ENCODE data around the gene DIPK1B. TPM values are rescaled to one million over a fixed set of nuclear protein-coding genes. Genes with fewer than 3 reads are reported as not detected.

Gene DIPK1B
- total RNA-seq, 2 donors from 2014 or later, result 2.0 to 25.7 TPM

- TF ChIP-seq POLR2A (IDR thresholded peaks at IDR 0.05), result no peak
- TF ChIP-seq, protein P1, sequence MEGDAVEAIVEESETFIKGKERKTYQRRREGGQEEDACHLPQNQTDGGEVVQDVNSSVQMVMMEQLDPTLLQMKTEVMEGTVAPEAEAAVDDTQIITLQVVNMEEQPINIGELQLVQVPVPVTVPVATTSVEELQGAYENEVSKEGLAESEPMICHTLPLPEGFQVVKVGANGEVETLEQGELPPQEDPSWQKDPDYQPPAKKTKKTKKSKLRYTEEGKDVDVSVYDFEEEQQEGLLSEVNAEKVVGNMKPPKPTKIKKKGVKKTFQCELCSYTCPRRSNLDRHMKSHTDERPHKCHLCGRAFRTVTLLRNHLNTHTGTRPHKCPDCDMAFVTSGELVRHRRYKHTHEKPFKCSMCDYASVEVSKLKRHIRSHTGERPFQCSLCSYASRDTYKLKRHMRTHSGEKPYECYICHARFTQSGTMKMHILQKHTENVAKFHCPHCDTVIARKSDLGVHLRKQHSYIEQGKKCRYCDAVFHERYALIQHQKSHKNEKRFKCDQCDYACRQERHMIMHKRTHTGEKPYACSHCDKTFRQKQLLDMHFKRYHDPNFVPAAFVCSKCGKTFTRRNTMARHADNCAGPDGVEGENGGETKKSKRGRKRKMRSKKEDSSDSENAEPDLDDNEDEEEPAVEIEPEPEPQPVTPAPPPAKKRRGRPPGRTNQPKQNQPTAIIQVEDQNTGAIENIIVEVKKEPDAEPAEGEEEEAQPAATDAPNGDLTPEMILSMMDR (IDR thresholded peaks at IDR 0.05), result no peak
- H3K4me3 ChIP-seq, result no peak overlapping the region
- H3K4me1 ChIP-seq, result peaks cover 14% of the 10 kb centered on the region
- H3K27ac ChIP-seq, result no peak overlapping the region
- 75 to 78% methylated on average over 14 to 16 of the region's 16 CpGs for WGBS, 2 donors
- ATAC-seq, result no peak
- no peaks in the 10 kb centered on the region for H3K27me3 ChIP-seq
- H3K36me3 ChIP-seq (replicated peaks in 1 of 2; ENCODE audit: insufficient read depth in 1 of 2, low read depth in 2 of 2), result no peaks in the 10 kb centered on the region
- H3K9me3 ChIP-seq, result no peaks in the 10 kb centered on the region
- intact Hi-C loops (cut with DNase I), result no loop called here
- no peak for DNase-seq
These were observed 20.2 kb downstream of the DIPK1B start for GRCh38 chr9:136732444-136733178.

DNA sequence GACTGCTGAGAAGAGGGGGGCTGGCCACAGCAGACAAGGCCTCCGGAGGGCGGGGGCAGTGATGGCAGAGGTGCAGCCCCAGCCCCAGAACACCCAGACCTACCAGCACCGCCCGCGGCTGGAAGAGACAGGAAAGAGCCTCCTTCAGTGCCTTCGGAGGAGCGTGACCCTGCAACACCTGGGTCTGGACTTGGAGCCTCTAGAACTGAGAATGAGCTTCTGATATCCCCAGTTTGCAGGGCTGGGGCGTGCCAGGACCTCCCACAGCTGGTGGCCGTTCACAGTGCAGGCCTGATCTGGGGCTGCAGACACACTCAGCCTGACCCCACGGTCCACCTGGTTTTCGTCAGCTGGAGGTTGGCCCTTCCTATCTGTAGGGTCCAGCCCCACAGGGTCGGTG lies 21.2 kb downstream of the DIPK1B start:
- no peak for DNase-seq
- H3K4me1 ChIP-seq, result peaks cover 7% of the 10 kb centered on the region
- H3K27me3 ChIP-seq, result no peaks in the 10 kb centered on the region
- H3K36me3 ChIP-seq (replicated peaks in 1 of 2; ENCODE audit: insufficient read depth in 1 of 2, low read depth in 2 of 2), result no peaks in the 10 kb centered on the region
- ATAC-seq, result no peak
- H3K9me3 ChIP-seq, result no peaks in the 10 kb centered on the region
- WGBS, 2 donors, result 91 to 93% methylated on average over 10 to 12 of the region's 12 CpGs
- H3K4me3 ChIP-seq, result no peak overlapping the region
- TF ChIP-seq, protein P1 (IDR thresholded peaks at IDR 0.05), result no peak
- no peak for TF ChIP-seq POLR2A (IDR thresholded peaks at IDR 0.05)
- intact Hi-C loops (cut with DNase I), result no loop called here
- H3K27ac ChIP-seq, result no peak overlapping the region

DNA sequence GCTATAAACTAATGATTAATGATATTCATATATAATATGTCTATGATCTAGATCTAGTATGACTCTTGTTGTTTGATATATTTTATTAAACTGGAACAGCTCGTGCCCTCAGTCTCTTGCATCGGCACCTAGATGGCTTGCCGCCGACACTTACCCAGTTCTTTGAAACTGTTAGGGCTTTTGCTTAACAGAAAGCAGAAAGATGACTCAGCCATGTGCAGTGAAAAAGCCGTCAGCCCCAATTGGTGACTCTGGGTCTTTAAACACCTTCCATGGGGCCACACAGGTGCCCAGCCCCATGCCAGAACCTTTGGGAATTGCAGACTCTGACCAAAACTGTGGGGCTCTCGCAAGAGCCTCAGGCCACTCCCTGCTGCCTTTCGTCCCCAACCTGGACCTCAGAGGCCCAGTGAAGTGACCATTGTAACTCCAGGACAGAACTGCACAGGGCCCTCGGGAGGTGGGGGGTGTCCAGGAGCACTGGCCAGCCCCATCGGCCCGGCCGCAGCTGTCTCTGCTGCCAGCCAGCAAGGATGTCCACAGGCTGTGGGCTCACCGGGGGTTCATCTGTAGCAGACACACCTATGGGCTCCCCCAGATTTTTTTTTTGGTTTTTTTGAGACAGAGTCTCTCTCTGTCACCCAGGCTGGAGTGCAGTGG lies 22.6 kb downstream of the DIPK1B start:
- TF ChIP-seq, protein P1 (IDR thresholded peaks at IDR 0.05), result no peak
- TF ChIP-seq POLR2A (IDR thresholded peaks at IDR 0.05), result no peak
- Histone ChIP-seq H3K4me1 (no peaks in the 10 kb centered on the region), H3K4me3 (no peak overlapping the region), H3K27ac (no peak overlapping the region), H3K36me3 (replicated peaks in 1 of 2; ENCODE audit: insufficient read depth in 1 of 2, low read depth in 2 of 2) (no peaks in the 10 kb centered on the region), H3K9me3 (no peaks in the 10 kb centered on the region), H3K27me3 (no peaks in the 10 kb centered on the region)
- 80 to 81% methylated on average over 8 to 12 of the region's 12 CpGs for WGBS, 2 donors
- intact Hi-C loops (cut with DNase I), result no loop called here
- ATAC-seq, result no peak
- DNase-seq, result no peak

DNA sequence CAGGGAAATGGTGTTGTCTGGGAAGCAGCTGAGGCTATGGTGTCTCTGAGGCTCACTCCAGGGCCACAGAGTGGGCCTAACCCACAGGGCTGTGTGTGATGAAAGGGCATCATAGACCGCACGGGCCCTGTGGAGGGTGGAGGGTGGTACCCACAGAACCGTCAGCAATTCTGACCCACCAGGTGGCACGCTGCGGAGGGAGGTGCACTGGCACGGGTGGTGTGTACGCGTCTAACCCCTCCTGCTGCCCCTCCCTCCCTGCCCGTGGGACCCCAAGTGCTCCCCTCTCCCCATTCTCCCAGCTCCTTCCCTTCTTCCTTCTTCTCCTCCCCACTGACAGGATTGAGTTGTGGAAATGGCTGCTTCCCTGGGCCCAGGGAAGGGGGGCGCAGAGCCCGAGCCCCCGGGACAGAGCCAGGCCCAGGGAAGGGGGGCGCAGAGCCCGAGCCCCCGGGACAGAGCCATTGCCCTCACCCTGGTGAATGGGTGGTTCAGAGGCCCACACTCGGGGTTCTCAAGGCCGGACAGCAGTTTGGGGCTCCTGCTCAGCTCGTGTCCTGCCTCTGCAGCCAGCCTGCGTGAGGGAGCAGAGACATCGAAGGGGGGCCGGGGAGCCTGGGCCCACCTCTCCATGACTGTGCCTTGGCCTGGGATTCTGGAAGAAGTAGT lies 23.6 kb downstream of the DIPK1B start:
- H3K27me3 ChIP-seq, result peaks cover 0 to 2% of the 10 kb centered on the region in 2 donors
- DNase-seq, result no peak
- H3K4me3 ChIP-seq, result no peak overlapping the region
- no peak for ATAC-seq
- H3K9me3 ChIP-seq, result no peaks in the 10 kb centered on the region
- H3K4me1 ChIP-seq, result peaks cover 6% of the 10 kb centered on the region
- 80 to 81% methylated on average over 16 to 21 of the region's 21 CpGs for WGBS, 2 donors
- H3K36me3 ChIP-seq (replicated peaks in 1 of 2; ENCODE audit: insufficient read depth in 1 of 2, low read depth in 2 of 2), result no peaks in the 10 kb centered on the region
- TF ChIP-seq POLR2A (IDR thresholded peaks at IDR 0.05), result no peak
- TF ChIP-seq, protein P1 (IDR thresholded peaks at IDR 0.05), result no peak
- no peak overlapping the region for H3K27ac ChIP-seq
- intact Hi-C loops (cut with DNase I), result no loop called here
